Keratinocyte (primary cell): ENCODE measurements around the gene DRICH1.

ENCODE experiments used
- EZH2 ChIP-seq: IDR thresholded peaks from one replicate; pipeline ENCODE4 v1.6.1; 2012; ENCODE audit warnings: inconsistent platforms, mild to moderate bottlenecking, low read length, moderate library complexity
- TF ChIP-seq, protein P1 (sequence below), 3 experiments: IDR thresholded peaks in 1 of 3; conservative IDR thresholded peaks in 1 of 3; optimal IDR thresholded peaks in 1 of 3; 2 replicates in 2 of 3; 3 replicates in 1 of 3; pipeline versions ENCODE3 to v1.5.1; 2011; ENCODE audit warnings: low read length in 3 of 3, mild to moderate bottlenecking in 3 of 3, moderate library complexity in 2 of 3, control low read depth in 1 of 3, inconsistent platforms in 1 of 3; ENCODE audit not compliant: insufficient read depth in 2 of 3; ENCODE audit errors: extremely low read depth in 1 of 3

DNA sequence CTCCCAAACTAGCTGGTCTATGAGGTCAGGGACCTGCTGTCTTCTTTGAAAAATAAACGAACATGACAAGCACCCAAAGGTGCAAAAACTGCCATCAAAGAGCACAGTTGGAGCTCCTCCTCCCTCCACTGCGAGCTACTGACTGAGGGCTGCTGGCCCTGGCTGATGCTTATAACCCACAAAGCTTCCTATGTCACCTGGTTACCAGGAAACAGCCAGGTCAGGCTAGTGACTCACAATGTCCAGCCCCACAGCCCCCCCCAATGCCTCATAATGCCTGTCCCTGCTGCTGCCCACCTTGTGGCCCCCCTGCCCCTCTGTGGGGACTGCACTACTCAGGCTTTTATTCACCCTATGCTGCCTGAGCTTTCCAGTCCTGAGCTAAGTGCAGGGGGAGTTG lies at the start of gene DRICH1:
- TF ChIP-seq, protein P1, sequence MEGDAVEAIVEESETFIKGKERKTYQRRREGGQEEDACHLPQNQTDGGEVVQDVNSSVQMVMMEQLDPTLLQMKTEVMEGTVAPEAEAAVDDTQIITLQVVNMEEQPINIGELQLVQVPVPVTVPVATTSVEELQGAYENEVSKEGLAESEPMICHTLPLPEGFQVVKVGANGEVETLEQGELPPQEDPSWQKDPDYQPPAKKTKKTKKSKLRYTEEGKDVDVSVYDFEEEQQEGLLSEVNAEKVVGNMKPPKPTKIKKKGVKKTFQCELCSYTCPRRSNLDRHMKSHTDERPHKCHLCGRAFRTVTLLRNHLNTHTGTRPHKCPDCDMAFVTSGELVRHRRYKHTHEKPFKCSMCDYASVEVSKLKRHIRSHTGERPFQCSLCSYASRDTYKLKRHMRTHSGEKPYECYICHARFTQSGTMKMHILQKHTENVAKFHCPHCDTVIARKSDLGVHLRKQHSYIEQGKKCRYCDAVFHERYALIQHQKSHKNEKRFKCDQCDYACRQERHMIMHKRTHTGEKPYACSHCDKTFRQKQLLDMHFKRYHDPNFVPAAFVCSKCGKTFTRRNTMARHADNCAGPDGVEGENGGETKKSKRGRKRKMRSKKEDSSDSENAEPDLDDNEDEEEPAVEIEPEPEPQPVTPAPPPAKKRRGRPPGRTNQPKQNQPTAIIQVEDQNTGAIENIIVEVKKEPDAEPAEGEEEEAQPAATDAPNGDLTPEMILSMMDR (optimal IDR thresholded peaks at IDR 0.05 in 1 of 3, IDR thresholded peaks at IDR 0.05 in 1 of 3, conservative IDR thresholded peaks at IDR 0.05 in 1 of 3; ENCODE audit: extremely low read depth in 1 of 3, insufficient read depth in 2 of 3, low read length in 3 of 3), result no peak
- TF ChIP-seq EZH2, result no peak
